PC-3 (cell line): ENCODE measurements around the gene METTL1.

Experiments used
- CTCF ChIP-seq: fragments of 300-600 bp; sonication (generic); conservative IDR thresholded peaks from 2 replicates; pipeline ENCODE4 v1.5.1; 2017; ENCODE audit warnings: antibody characterized with exemption, low read depth, mild to moderate bottlenecking, low read length
- EZH2 ChIP-seq: fragments of 300-600 bp; sonication (generic); IDR thresholded peaks from one replicate; pipeline ENCODE4 v1.6.1; 2017; ENCODE audit warnings: antibody characterized with exemption, mild to moderate bottlenecking, low read length; ENCODE audit not compliant: unreplicated experiment
- EZH2phosphoT487 ChIP-seq: fragments of 300-600 bp; sonication (generic); IDR thresholded peaks from 2 replicates; pipeline ENCODE4 v1.6.1; 2018; ENCODE audit warnings: mild to moderate bottlenecking, antibody characterized with exemption, low read length, borderline replicate concordance

- TF ChIP-seq EZH2phosphoT487 (no peak), CTCF (no peak), EZH2 (no peak)
Observed at GRCh38 chr12:57743769-57744168, 28.1 kb downstream of the METTL1 start.
